GM23338 (cell line): Measurements from ENCODE around the gene REPIN1. TPM values are rescaled to one million over a fixed set of nuclear protein-coding genes. Genes with fewer than 3 reads are reported as not detected.
A peak's percentile ranks its signal among the peaks of the same experiment; 100 is the strongest.

ENCODE experiments used
- ATAC-seq: fragments of 200-7000 bp; cut with Tn5 transposase; 3 replicates; pipeline ENCODE4 v1.9.1; 2020
- DNase-seq: peaks from one replicate; pipeline ENCODE4 v3.0.0-alpha.2; 2015; ENCODE audit warnings: low spot score
- H2AFZ ChIP-seq: fragments of 200-600 bp; sonication (generic); 2 replicates; pipeline ENCODE4 v1.8.0; 2016; ENCODE audit warnings: antibody characterized with exemption, mild to moderate bottlenecking, moderate library complexity
- H3F3A ChIP-seq: fragments of 200-600 bp; sonication (generic); replicated peaks from 2 replicates; pipeline ENCODE4 v1.8.0; 2017; ENCODE audit warnings: antibody characterized with exemption, mixed run types, low read depth
- H3K27ac ChIP-seq: fragments of 200-600 bp; sonication (generic); 2 replicates; pipeline ENCODE4 v1.6.1; 2016; ENCODE audit warnings: low read depth
- H3K27me3 ChIP-seq: fragments of 200-600 bp; sonication (generic); 2 replicates; pipeline ENCODE4 v1.8.0; 2016; ENCODE audit warnings: mild to moderate bottlenecking, mixed run types, moderate library complexity; ENCODE audit not compliant: insufficient read depth
- H3K36me3 ChIP-seq: fragments of 200-600 bp; sonication (generic); 2 replicates; pipeline ENCODE4 v1.8.0; 2016; ENCODE audit warnings: mild to moderate bottlenecking; ENCODE audit not compliant: insufficient read depth
- H3K4me1 ChIP-seq: fragments of 200-600 bp; sonication (generic); 2 replicates; pipeline ENCODE4 v1.8.0; 2016; ENCODE audit warnings: mild to moderate bottlenecking, moderate library complexity; ENCODE audit not compliant: insufficient read depth
- H3K4me2 ChIP-seq: fragments of 200-600 bp; sonication (generic); 2 replicates; pipeline ENCODE4 v1.7.1; 2017; ENCODE audit warnings: mixed run types
- H3K4me3 ChIP-seq: fragments of 200-600 bp; sonication (generic); 2 replicates; pipeline ENCODE4 v1.6.1; 2016; ENCODE audit warnings: mixed run types
- H3K79me2 ChIP-seq: fragments of 200-600 bp; sonication (generic); replicated peaks from 2 replicates; pipeline ENCODE4 v1.8.0; 2017; ENCODE audit warnings: mild to moderate bottlenecking; ENCODE audit not compliant: insufficient read depth
- H3K9me2 ChIP-seq: fragments of 200-600 bp; sonication (generic); 2 replicates; pipeline ENCODE4 v1.8.0; 2017; ENCODE audit not compliant: insufficient read depth
- H4K20me1 ChIP-seq: fragments of 200-600 bp; sonication (generic); replicated peaks from 2 replicates; pipeline ENCODE4 v1.8.0; 2017; ENCODE audit warnings: mild to moderate bottlenecking; ENCODE audit not compliant: insufficient read depth
- H3K27ac Mint-ChIP-seq: 2 replicates; pipeline ENCODE4 v1.8.0; 2020; ENCODE audit warnings: inconsistent platforms, mild to moderate bottlenecking, moderate library complexity, mixed read lengths
- H3K27me3 Mint-ChIP-seq: 3 replicates; pipeline ENCODE4 v1.8.0; 2022; ENCODE audit warnings: low read depth, mild to moderate bottlenecking, moderate library complexity, mixed read lengths, inconsistent platforms; ENCODE audit not compliant: insufficient read depth, poor library complexity
- H3K36me3 Mint-ChIP-seq: 3 replicates; pipeline ENCODE4 v1.8.0; 2021; ENCODE audit warnings: low read depth, mild to moderate bottlenecking, inconsistent platforms, moderate library complexity, mixed read lengths
- H3K4me1 Mint-ChIP-seq: 3 replicates; pipeline ENCODE4 v1.8.0; 2020; ENCODE audit warnings: mild to moderate bottlenecking, inconsistent platforms, mixed read lengths
- H3K4me3 Mint-ChIP-seq: 3 replicates; pipeline ENCODE4 v1.8.0; 2021; ENCODE audit warnings: moderate library complexity, mild to moderate bottlenecking, inconsistent platforms, mixed read lengths
- H3K9me3 Mint-ChIP-seq: 3 replicates; pipeline ENCODE4 v1.8.0; 2020; ENCODE audit warnings: moderate library complexity, mild to moderate bottlenecking, inconsistent platforms, mixed read lengths
- CREB1 ChIP-seq: fragments of 250-450 bp; sonication (Bioruptor Pico); IDR thresholded peaks from 2 replicates; pipeline ENCODE4 v1.5.0; 2020; ENCODE audit warnings: low read depth, mild to moderate bottlenecking, moderate library complexity
- EZH2 ChIP-seq: fragments of 200-600 bp; sonication (generic); IDR thresholded peaks from one replicate; pipeline ENCODE4 v1.8.0; 2017; ENCODE audit warnings: antibody characterized with exemption, mild to moderate bottlenecking, low read depth; ENCODE audit not compliant: unreplicated experiment
- EZH2phosphoT487 ChIP-seq: fragments of 200-600 bp; sonication (generic); IDR thresholded peaks from one replicate; pipeline ENCODE4 v1.8.1; 2018; ENCODE audit warnings: antibody characterized with exemption; ENCODE audit not compliant: unreplicated experiment
- JUNB ChIP-seq: IDR thresholded peaks from one replicate; pipeline ENCODE4 v1.6.1; 2016; ENCODE audit warnings: antibody characterized with exemption; ENCODE audit not compliant: unreplicated experiment
- NANOG ChIP-seq: IDR thresholded peaks from 2 replicates; pipeline ENCODE4 v1.6.1; 2016; ENCODE audit warnings: antibody characterized with exemption, borderline replicate concordance
- POLR2AphosphoS5 ChIP-seq: IDR thresholded peaks from 2 replicates; pipeline ENCODE4 v1.6.1; 2016; ENCODE audit warnings: antibody characterized with exemption, low read depth
- STAT1 ChIP-seq: IDR thresholded peaks from one replicate; pipeline ENCODE4 v1.6.1; 2016; ENCODE audit warnings: antibody characterized with exemption; ENCODE audit not compliant: unreplicated experiment
- ZNF114 ChIP-seq: fragments of 250-450 bp; sonication (Bioruptor Pico); IDR thresholded peaks from 2 replicates; pipeline ENCODE4 v1.5.0; 2020; ENCODE audit warnings: mild to moderate bottlenecking, moderate library complexity
- ZNF331 ChIP-seq: fragments of 250-450 bp; sonication (Bioruptor Pico); IDR thresholded peaks from 2 replicates; pipeline ENCODE4 v1.5.0; 2020; ENCODE audit warnings: low read depth, mild to moderate bottlenecking, moderate library complexity
- polyA plus RNA-seq: library from polyadenylated mRNA; unstranded; fragments of >200 nt; fragmentation: Nextera tagmentation; extraction: Ambion mirVana; gene quantifications from 2 replicates; pipeline ENCODE4 v1.2.1, GENCODE V29; 2016
- total RNA-seq: library from RNA; depleted of rRNA; stranded (reverse); fragments of >200 nt; shearing (Covaris generic); gene quantifications from 2 replicates; pipeline ENCODE4 v1.2.3, GENCODE V29; 2014
- TF ChIP-seq, protein P1 (sequence below): IDR thresholded peaks from 2 replicates; pipeline ENCODE4 v1.6.1; 2016; ENCODE audit warnings: antibody characterized with exemption
- TF ChIP-seq, protein P2 (sequence below): fragments of 250-450 bp; sonication (Bioruptor Pico); IDR thresholded peaks from 2 replicates; pipeline ENCODE4 v1.5.0; 2020; ENCODE audit warnings: mild to moderate bottlenecking, moderate library complexity
- TF ChIP-seq, protein P3 (sequence below): IDR thresholded peaks from one replicate; pipeline ENCODE4 v1.6.1; 2018; ENCODE audit warnings: antibody characterized with exemption; ENCODE audit not compliant: unreplicated experiment
- TF ChIP-seq, protein P4 (sequence below), 2 experiments: fragments of 200-600 bp in 1 of 2; sonication (generic) in 1 of 2; conservative IDR thresholded peaks; 2 replicates each; pipeline versions ENCODE4 v1.5.1 to v1.6.1; 2016 to 2017; ENCODE audit warnings: antibody characterized with exemption in 2 of 2, low read depth in 2 of 2, mild to moderate bottlenecking in 2 of 2, moderate library complexity in 1 of 2

The REPIN1 gene
- total and polyA plus RNA-seq, 2 experiments from 2014 or later, result 29.8 to 156 TPM

DNA sequence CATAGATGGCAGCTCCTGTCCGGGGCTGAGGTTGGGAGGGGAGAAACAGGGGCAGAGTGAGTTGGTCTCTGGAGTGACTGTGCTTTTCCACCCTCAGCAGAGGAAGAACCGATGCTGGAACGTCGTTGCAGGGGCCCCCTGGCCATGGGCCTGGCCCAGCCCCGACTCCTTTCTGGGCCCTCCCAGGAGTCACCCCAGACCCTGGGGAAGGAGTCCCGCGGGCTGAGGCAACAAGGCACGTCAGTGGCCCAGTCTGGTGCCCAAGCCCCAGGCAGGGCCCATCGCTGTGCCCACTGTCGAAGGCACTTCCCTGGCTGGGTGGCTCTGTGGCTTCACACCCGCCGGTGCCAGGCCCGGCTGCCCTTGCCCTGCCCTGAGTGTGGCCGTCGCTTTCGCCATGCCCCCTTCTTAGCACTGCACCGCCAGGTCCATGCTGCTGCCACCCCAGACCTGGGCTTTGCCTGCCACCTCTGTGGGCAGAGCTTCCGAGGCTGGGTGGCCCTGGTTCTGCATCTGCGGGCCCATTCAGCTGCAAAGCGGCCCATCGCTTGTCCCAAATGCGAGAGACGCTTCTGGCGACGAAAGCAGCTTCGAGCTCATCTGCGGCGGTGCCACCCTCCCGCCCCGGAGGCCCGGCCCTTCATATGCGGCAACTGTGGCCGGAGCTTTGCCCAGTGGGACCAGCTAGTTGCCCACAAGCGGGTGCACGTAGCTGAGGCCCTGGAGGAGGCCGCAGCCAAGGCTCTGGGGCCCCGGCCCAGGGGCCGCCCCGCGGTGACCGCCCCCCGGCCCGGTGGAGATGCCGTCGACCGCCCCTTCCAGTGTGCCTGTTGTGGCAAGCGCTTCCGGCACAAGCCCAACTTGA lies 2.7 kb downstream of the REPIN1 start:
- Histone ChIP-seq H3K9me2 (no peaks in the 10 kb centered on the region), H3K79me2 (peaks cover 47% of the 10 kb centered on the region), H3K27ac (peak overlapping the region; percentile 96), H3K4me2 (peak overlapping the region; percentile 96; the same call in 1 of the 2 replicates), H3F3A (peaks cover 26% of the 10 kb centered on the region), H3K4me3 (no peak overlapping the region), H4K20me1 (peaks cover 5% of the 10 kb centered on the region), H3K4me1 (peaks cover 46% of the 10 kb centered on the region), H3K36me3 (0 out of 2 replicates have a peak, but pooled peaks cover 3% of the 10 kb centered on the region), H3K27me3 (no peaks in the 10 kb centered on the region), H2AFZ (no peak overlapping the region)
- peaks cover 58% of the 10 kb centered on the region for H3K4me1 Mint-ChIP-seq
- peaks cover 58% of the 10 kb centered on the region for H3K36me3 Mint-ChIP-seq
- TF ChIP-seq STAT1 (no peak), CREB1 (CRISPR knock-in tag) (no peak), ZNF331 (CRISPR knock-in tag) (no peak), ZNF114 (CRISPR knock-in tag) (no peak), EZH2 (no peak), EZH2phosphoT487 (no peak), JUNB (no peak), POLR2AphosphoS5 (no peak), NANOG (no peak)
- TF ChIP-seq, protein P1, sequence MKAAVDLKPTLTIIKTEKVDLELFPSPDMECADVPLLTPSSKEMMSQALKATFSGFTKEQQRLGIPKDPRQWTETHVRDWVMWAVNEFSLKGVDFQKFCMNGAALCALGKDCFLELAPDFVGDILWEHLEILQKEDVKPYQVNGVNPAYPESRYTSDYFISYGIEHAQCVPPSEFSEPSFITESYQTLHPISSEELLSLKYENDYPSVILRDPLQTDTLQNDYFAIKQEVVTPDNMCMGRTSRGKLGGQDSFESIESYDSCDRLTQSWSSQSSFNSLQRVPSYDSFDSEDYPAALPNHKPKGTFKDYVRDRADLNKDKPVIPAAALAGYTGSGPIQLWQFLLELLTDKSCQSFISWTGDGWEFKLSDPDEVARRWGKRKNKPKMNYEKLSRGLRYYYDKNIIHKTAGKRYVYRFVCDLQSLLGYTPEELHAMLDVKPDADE, result no peak
- TF ChIP-seq, protein P2, sequence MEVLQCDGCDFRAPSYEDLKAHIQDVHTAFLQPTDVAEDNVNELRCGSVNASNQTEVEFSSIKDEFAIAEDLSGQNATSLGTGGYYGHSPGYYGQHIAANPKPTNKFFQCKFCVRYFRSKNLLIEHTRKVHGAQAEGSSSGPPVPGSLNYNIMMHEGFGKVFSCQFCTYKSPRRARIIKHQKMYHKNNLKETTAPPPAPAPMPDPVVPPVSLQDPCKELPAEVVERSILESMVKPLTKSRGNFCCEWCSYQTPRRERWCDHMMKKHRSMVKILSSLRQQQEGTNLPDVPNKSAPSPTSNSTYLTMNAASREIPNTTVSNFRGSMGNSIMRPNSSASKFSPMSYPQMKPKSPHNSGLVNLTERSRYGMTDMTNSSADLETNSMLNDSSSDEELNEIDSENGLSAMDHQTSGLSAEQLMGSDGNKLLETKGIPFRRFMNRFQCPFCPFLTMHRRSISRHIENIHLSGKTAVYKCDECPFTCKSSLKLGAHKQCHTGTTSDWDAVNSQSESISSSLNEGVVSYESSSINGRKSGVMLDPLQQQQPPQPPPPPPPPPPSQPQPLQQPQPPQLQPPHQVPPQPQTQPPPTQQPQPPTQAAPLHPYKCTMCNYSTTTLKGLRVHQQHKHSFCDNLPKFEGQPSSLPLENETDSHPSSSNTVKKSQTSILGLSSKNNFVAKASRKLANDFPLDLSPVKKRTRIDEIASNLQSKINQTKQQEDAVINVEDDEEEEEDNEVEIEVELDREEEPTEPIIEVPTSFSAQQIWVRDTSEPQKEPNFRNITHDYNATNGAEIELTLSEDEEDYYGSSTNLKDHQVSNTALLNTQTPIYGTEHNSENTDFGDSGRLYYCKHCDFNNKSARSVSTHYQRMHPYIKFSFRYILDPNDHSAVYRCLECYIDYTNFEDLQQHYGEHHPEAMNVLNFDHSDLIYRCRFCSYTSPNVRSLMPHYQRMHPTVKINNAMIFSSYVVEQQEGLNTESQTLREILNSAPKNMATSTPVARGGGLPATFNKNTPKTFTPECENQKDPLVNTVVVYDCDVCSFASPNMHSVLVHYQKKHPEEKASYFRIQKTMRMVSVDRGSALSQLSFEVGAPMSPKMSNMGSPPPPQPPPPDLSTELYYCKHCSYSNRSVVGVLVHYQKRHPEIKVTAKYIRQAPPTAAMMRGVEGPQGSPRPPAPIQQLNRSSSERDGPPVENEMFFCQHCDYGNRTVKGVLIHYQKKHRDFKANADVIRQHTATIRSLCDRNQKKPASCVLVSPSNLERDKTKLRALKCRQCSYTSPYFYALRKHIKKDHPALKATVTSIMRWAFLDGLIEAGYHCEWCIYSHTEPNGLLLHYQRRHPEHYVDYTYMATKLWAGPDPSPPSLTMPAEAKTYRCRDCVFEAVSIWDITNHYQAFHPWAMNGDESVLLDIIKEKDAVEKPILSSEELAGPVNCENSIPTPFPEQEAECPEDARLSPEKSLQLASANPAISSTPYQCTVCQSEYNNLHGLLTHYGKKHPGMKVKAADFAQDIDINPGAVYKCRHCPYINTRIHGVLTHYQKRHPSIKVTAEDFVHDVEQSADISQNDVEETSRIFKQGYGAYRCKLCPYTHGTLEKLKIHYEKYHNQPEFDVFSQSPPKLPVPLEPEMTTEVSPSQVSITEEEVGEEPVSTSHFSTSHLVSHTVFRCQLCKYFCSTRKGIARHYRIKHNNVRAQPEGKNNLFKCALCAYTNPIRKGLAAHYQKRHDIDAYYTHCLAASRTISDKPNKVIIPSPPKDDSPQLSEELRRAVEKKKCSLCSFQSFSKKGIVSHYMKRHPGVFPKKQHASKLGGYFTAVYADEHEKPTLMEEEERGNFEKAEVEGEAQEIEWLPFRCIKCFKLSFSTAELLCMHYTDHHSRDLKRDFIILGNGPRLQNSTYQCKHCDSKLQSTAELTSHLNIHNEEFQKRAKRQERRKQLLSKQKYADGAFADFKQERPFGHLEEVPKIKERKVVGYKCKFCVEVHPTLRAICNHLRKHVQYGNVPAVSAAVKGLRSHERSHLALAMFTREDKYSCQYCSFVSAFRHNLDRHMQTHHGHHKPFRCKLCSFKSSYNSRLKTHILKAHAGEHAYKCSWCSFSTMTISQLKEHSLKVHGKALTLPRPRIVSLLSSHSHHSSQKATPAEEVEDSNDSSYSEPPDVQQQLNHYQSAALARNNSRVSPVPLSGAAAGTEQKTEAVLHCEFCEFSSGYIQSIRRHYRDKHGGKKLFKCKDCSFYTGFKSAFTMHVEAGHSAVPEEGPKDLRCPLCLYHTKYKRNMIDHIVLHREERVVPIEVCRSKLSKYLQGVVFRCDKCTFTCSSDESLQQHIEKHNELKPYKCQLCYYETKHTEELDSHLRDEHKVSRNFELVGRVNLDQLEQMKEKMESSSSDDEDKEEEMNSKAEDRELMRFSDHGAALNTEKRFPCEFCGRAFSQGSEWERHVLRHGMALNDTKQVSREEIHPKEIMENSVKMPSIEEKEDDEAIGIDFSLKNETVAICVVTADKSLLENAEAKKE (CRISPR knock-in tag), result no peak
- TF ChIP-seq, protein P3, sequence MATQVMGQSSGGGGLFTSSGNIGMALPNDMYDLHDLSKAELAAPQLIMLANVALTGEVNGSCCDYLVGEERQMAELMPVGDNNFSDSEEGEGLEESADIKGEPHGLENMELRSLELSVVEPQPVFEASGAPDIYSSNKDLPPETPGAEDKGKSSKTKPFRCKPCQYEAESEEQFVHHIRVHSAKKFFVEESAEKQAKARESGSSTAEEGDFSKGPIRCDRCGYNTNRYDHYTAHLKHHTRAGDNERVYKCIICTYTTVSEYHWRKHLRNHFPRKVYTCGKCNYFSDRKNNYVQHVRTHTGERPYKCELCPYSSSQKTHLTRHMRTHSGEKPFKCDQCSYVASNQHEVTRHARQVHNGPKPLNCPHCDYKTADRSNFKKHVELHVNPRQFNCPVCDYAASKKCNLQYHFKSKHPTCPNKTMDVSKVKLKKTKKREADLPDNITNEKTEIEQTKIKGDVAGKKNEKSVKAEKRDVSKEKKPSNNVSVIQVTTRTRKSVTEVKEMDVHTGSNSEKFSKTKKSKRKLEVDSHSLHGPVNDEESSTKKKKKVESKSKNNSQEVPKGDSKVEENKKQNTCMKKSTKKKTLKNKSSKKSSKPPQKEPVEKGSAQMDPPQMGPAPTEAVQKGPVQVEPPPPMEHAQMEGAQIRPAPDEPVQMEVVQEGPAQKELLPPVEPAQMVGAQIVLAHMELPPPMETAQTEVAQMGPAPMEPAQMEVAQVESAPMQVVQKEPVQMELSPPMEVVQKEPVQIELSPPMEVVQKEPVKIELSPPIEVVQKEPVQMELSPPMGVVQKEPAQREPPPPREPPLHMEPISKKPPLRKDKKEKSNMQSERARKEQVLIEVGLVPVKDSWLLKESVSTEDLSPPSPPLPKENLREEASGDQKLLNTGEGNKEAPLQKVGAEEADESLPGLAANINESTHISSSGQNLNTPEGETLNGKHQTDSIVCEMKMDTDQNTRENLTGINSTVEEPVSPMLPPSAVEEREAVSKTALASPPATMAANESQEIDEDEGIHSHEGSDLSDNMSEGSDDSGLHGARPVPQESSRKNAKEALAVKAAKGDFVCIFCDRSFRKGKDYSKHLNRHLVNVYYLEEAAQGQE, result no peak
- TF ChIP-seq, protein P4, sequence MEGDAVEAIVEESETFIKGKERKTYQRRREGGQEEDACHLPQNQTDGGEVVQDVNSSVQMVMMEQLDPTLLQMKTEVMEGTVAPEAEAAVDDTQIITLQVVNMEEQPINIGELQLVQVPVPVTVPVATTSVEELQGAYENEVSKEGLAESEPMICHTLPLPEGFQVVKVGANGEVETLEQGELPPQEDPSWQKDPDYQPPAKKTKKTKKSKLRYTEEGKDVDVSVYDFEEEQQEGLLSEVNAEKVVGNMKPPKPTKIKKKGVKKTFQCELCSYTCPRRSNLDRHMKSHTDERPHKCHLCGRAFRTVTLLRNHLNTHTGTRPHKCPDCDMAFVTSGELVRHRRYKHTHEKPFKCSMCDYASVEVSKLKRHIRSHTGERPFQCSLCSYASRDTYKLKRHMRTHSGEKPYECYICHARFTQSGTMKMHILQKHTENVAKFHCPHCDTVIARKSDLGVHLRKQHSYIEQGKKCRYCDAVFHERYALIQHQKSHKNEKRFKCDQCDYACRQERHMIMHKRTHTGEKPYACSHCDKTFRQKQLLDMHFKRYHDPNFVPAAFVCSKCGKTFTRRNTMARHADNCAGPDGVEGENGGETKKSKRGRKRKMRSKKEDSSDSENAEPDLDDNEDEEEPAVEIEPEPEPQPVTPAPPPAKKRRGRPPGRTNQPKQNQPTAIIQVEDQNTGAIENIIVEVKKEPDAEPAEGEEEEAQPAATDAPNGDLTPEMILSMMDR (conservative IDR thresholded peaks at IDR 0.05; ENCODE audit: low read depth in 2 of 2), result no peak
- peak overlapping the region; percentile 100; the same call in 1 of the 2 replicates for H3K27ac Mint-ChIP-seq
- peaks cover 30% of the 10 kb centered on the region for H3K27me3 Mint-ChIP-seq
- H3K4me3 Mint-ChIP-seq, result no peak overlapping the region
- H3K9me3 Mint-ChIP-seq, result no peaks in the 10 kb centered on the region
- ATAC-seq (no peak), DNase-seq (no peak)
